ENCODE measurements around the gene CLDN11.

The CLDN11 gene

GRCh38 chr3:170473358-170473757 lies 54.7 kb downstream of the CLDN11 start:
- no peak for DNase-seq

DNA sequence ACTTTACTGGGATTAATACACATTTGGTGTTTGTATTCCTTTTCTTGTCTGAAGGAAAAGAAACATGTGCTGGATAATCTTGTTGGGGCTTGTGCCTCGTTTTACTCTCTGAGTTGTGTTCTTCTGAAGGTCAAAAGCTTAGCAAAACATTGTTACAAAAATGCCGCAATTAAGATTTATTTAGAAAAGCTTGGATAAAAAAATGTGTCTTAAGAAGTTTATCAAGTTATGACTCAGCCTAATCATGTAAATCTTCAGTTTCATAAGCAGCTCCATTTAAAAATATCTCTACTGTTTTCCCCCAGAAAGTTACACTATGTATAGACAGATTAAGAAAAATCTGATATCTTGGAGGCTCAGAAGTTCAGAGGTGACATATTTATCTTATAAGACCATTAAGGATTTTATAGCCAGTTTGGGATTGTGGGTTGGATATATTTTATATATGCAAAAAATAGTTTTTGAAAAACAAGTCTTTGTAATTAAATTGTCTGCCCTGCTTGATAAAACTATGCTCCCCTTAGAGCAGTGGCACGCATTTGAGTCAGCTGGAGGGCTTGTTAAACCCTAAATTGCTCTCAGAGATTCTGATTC lies 56.5 kb downstream of the CLDN11 start:
- no peak for DNase-seq

GRCh38 chr3:170476291-170476690 lies 57.6 kb downstream of the CLDN11 start:
- no peak for DNase-seq

- DNase-seq = no peak
Measured at GRCh38 chr3:170477395-170477794, 58.7 kb downstream of the CLDN11 start.

GRCh38 chr3:170480111-170480510 lies 61.4 kb downstream of the CLDN11 start:
- no peak for DNase-seq

GRCh38 chr3:170482199-170482598 lies 63.5 kb downstream of the CLDN11 start:
- DNase-seq = no peak

GRCh38 chr3:170483485-170484262 lies 65.0 kb downstream of the CLDN11 start:
- DNase-seq = no peak
